Measurements from ENCODE around the gene HOXA6. TPM values are rescaled to one million over a fixed set of nuclear protein-coding genes. Genes with fewer than 3 reads are reported as not detected.
A peak's percentile ranks its signal among the peaks of the same experiment; 100 is the strongest.

HOXA6 gene
- total and polyA plus RNA-seq, 2 experiments from 2014 or later = not detected

GRCh38 chr7:27128034-27128433, 19.5 kb downstream of the HOXA6 start (continued):
- TF ChIP-seq CREB1 (CRISPR knock-in tag; IDR thresholded peaks at IDR 0.05; ENCODE audit: low read depth) (no peak), ZNF331 (CRISPR knock-in tag; IDR thresholded peaks at IDR 0.05; ENCODE audit: low read depth) (no peak), EZH2 (IDR thresholded peaks at IDR 0.05; ENCODE audit: low read depth, unreplicated experiment) (peak; percentile 62), NANOG (IDR thresholded peaks at IDR 0.05; ENCODE audit: borderline replicate concordance) (no peak), ZNF114 (CRISPR knock-in tag; IDR thresholded peaks at IDR 0.05) (no peak), EZH2phosphoT487 (IDR thresholded peaks at IDR 0.05; ENCODE audit: unreplicated experiment) (peak; percentile 20)

GRCh38 chr7:27126596-27127327, 20.8 kb downstream of the HOXA6 start:
- Histone ChIP-seq H2AFZ (no peak overlapping the region), H3K4me2 (no peak overlapping the region), H3F3A (replicated peaks; ENCODE audit: low read depth) (peaks cover 57% of the 10 kb centered on the region), H3K27ac (ENCODE audit: low read depth) (no peak overlapping the region), H3K79me2 (replicated peaks; ENCODE audit: insufficient read depth) (no peaks in the 10 kb centered on the region), H3K4me3 (no peak overlapping the region), H3K27me3 (ENCODE audit: insufficient read depth) (peaks cover 100% of the 10 kb centered on the region), H3K9me2 (ENCODE audit: insufficient read depth) (no peaks in the 10 kb centered on the region), H4K20me1 (replicated peaks; ENCODE audit: insufficient read depth) (peaks cover 59% of the 10 kb centered on the region), H3K4me1 (ENCODE audit: insufficient read depth) (peaks cover 22% of the 10 kb centered on the region; the same call in 1 of the 2 replicates), H3K36me3 (ENCODE audit: insufficient read depth) (no peaks in the 10 kb centered on the region)
- ATAC-seq (no peak), DNase-seq (ENCODE audit: low spot score) (no peak)
- H3K36me3 Mint-ChIP-seq (ENCODE audit: low read depth) = no peaks in the 10 kb centered on the region
- H3K27ac Mint-ChIP-seq = no peak overlapping the region
- H3K4me1 Mint-ChIP-seq = peaks cover 16% of the 10 kb centered on the region
- no peak overlapping the region for H3K4me3 Mint-ChIP-seq
- H3K27me3 Mint-ChIP-seq (ENCODE audit: insufficient read depth, low read depth, poor library complexity) = peaks cover 96% of the 10 kb centered on the region
- no peak for TF ChIP-seq ZNF462 (CRISPR knock-in tag; IDR thresholded peaks at IDR 0.05)
- TF ChIP-seq EZH2 (IDR thresholded peaks at IDR 0.05; ENCODE audit: low read depth, unreplicated experiment) = peak; percentile 46
- no peak for TF ChIP-seq STAT1 (IDR thresholded peaks at IDR 0.05; ENCODE audit: unreplicated experiment)
- H3K9me3 Mint-ChIP-seq = peaks cover 6% of the 10 kb centered on the region; the same call in 1 of the 3 replicates

Measured in GM23338 (cell line).